ENCODE data around the gene MINDY4. TPM values are rescaled to one million over a fixed set of nuclear protein-coding genes. Genes with fewer than 3 reads are reported as not detected.

MINDY4 gene
- total RNA-seq, 3 donors from 2014 or later = 4.0 to 9.1 (median 4.7) TPM

DNA sequence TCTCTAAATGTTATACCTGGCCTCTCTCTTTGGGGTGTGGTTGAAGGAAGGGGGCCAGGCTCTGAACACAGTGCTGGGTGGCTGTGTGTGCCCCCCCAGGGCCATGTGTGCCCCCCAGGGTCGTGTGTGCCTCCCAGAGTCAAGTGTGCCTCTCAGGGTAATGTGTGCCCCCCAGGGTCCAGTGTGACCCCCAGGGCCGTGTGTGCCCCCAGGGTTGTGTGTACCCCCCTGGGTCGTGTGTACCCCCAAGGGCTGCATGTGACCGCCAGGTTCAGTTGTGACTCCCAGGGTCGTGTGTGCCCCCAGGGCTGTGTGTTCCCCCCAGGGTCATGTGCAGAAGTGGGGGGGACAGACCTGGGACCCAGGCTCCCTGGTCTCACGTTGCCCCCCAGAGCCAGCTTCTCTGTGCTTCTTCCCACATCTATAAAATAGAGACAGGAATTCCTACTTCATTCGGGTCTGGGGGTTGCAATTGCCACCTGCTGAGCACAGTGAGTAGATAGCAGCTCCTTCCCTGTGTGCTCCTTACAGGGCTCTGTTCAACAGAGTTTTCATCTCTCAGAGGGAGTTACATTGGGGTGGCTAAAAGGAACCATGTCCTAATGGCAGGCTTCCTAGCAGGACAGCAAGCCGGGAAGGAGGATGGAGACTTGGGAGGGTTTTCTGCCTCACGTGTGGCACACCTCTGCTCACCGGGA is 99.8 kb downstream of the MINDY4 start:
- Histone ChIP-seq H3K4me1 (ENCODE audit: low read depth) (no peaks in the 10 kb centered on the region), H3K9me3 (no peaks in the 10 kb centered on the region), H3K36me3 (ENCODE audit: low read depth) (no peaks in the 10 kb centered on the region), H3K4me3 (no peak overlapping the region)
- DNase-seq (peak in 1 of 3 donors; percentile 29), ATAC-seq (no peak)
- intact Hi-C loops (cut with DNase I, micrococcal nuclease) = no loop called here
- TF ChIP-seq, protein P1, sequence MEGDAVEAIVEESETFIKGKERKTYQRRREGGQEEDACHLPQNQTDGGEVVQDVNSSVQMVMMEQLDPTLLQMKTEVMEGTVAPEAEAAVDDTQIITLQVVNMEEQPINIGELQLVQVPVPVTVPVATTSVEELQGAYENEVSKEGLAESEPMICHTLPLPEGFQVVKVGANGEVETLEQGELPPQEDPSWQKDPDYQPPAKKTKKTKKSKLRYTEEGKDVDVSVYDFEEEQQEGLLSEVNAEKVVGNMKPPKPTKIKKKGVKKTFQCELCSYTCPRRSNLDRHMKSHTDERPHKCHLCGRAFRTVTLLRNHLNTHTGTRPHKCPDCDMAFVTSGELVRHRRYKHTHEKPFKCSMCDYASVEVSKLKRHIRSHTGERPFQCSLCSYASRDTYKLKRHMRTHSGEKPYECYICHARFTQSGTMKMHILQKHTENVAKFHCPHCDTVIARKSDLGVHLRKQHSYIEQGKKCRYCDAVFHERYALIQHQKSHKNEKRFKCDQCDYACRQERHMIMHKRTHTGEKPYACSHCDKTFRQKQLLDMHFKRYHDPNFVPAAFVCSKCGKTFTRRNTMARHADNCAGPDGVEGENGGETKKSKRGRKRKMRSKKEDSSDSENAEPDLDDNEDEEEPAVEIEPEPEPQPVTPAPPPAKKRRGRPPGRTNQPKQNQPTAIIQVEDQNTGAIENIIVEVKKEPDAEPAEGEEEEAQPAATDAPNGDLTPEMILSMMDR (IDR thresholded peaks at IDR 0.05) = no peak

DNA sequence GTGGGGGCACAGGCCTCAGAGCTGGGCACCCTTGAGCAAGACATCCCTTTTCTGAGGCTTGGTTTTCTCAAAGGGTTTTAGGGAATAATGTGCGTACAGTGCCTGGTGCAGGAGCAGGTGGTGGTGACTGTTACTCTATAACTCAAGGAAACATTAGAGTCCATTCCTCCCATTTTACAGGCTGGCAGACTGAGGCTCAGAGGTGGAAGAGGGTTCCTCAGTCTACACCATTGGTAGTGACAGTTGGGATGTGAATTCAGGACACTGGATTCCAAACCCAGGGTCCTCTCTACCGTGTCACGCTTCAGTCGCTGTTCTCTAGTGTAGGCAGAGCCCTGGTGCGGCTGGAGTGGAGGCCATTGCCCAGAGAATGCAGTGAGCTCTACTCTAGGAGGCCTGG is 100.4 kb downstream of the MINDY4 start:
- Histone ChIP-seq H3K9me3 (no peaks in the 10 kb centered on the region), H3K4me1 (ENCODE audit: low read depth) (no peaks in the 10 kb centered on the region), H3K4me3 (no peak overlapping the region), H3K36me3 (ENCODE audit: low read depth) (no peaks in the 10 kb centered on the region)
- TF ChIP-seq, protein P1 (IDR thresholded peaks at IDR 0.05) = no peak
- ATAC-seq (no peak), DNase-seq (no peak)
- intact Hi-C loops (cut with DNase I, micrococcal nuclease) = no loop called here

DNA sequence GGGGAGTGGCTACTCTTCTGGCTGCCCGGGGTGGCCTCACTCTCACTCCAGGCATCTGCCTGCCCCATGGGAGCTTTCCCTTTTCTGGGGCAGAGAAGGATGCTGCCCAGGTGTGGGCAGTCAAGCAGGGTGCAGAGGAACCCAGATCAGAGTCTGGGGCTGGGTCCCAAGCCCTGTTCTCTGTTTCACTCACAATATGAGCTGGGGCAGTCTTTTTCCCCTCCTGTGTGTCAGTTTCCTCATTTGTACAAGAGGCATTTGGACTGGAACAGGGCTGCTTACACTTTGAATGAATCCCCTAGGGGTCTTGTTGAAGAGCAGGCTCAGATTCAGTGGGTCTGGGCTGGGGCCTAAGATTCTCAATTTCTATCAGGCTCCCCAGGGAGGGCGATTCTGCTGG is 102.0 kb downstream of the MINDY4 start:
- intact Hi-C loops (cut with DNase I, micrococcal nuclease) = no loop called here
- no peaks in the 10 kb centered on the region for H3K36me3 ChIP-seq (ENCODE audit: low read depth)

DNA sequence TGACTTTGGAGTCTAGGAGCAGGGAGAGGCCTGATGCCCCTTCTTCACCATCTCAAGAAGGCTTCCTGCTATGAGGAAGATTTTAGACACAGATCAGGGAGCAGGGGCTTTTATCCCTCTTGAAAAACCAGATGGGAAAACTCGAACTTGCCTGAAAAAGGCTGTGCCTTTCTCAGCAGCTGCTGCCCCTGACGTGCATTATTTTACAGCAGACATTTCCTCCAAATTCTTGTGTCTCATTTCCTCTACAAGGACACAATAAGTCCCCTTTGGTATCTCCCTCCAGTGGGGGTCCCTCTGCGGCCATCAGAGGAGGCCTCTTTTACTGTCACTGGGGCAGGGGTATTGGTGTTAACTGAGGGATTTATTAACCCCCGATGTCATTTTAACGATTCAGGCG is 102.4 kb downstream of the MINDY4 start:
- TF ChIP-seq, protein P1 (IDR thresholded peaks at IDR 0.05) = no peak
- no peaks in the 10 kb centered on the region for H3K4me1 ChIP-seq (ENCODE audit: low read depth)
- H3K9me3 ChIP-seq = no peaks in the 10 kb centered on the region
- DNase-seq (no peak), ATAC-seq (no peak)
- no peak overlapping the region for H3K4me3 ChIP-seq
- intact Hi-C loops (cut with DNase I, micrococcal nuclease) = no loop called here
- H3K36me3 ChIP-seq (ENCODE audit: low read depth) = no peaks in the 10 kb centered on the region

More for the DNA sequence above, 102.0 kb downstream of the MINDY4 start:
- ATAC-seq (no peak), DNase-seq (no peak)
- no peak overlapping the region for H3K4me3 ChIP-seq
- no peaks in the 10 kb centered on the region for H3K9me3 ChIP-seq
- TF ChIP-seq, protein P1 (IDR thresholded peaks at IDR 0.05) = no peak
- H3K4me1 ChIP-seq (ENCODE audit: low read depth) = no peaks in the 10 kb centered on the region

DNA sequence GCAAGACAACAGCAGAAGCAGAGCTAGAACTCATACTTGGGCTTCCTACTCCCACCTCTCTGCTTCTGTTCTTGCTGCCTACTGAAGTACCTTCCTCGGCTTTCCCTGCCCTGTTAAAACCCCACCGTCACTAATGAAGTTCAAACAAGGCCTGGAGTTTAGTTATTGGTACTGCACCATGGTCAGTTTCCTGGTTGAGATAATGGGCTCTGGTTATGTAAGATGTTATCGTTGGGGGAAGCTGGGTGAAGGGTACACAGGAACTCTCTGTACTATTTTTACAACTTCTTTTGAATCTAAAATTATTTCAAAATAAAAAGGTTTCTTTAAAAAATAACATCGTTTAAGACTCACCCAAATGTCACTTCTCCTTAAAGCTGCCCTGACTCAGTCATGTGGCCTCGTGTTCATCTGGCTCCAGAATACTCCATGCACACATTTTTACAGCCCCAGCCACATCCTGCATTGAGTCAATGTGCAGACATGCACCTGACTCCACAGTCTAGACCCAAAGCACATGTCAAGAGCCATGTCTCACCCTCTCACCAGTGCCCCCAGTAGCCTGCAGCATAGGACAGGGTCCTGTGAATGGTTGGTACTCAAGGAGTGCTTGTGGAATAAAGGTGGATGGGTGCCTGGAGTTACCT is 103.6 kb downstream of the MINDY4 start:
- Histone ChIP-seq H3K4me3 (no peak overlapping the region), H3K36me3 (ENCODE audit: low read depth) (no peaks in the 10 kb centered on the region), H3K9me3 (no peaks in the 10 kb centered on the region), H3K4me1 (ENCODE audit: low read depth) (no peaks in the 10 kb centered on the region)
- no peak for ATAC-seq
- TF ChIP-seq, protein P1 (IDR thresholded peaks at IDR 0.05) = no peak
- intact Hi-C loops (cut with DNase I, micrococcal nuclease) = no loop called here
- DNase-seq = no peak
